ENCODE results near the gene ZXDA. TPM values are rescaled to one million over a fixed set of nuclear protein-coding genes. Genes with fewer than 3 reads are reported as not detected.
"Not testable (repeated sequence)": the region's sequence is repeated elsewhere in the genome, so short reads cannot be mapped to it uniquely, and the experiment has no call there.

The ZXDA gene
- total RNA-seq (10 to 100 TPM; 13.7 to 14.6 TPM), polyA plus RNA-seq (1 to 10 TPM; 1.7 to 3.1 (median 2.3) TPM), total RNA-seq (12.9 to 29.6 (median 21.2) reads per million in 6 experiments)

DNA sequence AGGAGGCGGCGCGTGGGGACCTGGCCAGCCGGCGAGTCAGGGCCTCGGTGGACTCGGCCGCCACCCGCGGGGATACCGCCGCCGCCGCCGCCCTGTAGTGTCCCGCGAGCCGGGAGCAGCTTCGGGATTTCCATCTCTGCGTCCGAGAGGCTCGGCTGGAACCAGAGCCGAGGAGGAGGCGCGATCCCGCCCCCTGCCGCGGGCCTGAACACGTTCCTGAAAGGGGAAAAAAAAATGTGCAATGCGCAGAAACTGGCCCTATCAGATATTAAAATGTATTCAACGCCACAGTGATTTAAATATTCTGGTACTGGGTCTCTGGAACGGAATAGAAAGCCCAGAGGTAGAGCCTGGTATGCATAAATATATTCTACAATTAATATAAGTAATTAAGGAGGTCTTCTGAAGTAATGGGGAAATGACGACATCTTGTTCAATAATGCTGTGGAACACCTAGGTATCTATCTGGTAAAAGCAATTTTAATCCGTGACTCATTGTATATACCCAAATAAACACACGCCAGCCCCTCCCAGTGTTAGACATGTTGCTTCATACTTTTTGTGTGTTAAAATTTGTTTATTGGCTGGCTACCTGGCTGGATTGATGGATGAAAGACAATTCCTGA lies at the start of gene ZXDA:
ZXDA (minus strand) TSS at position 172 of the 626 bp plus-strand sequence; CDS start at position 134, 38 bp downstream.
- Mint-ChIP-seq H3K9me3 (peaks cover 0 to 20% (median 4%) of the 10 kb centered on the region in 9 donors), H3K4me3 (peak within 1 kb of the TSS; percentile 59 to 85 (median 76)), H3K36me3 (peaks cover 4 to 18% (median 12%) of the 10 kb centered on the region in 3 donors), H3K27ac (peak within 1 kb of the TSS; percentile 64 to 98 (median 92)), H3K4me1 (peaks cover 3 to 33% (median 25%) of the 10 kb centered on the region in 4 donors)
- peak in 4 of 10 donors; percentile 35 to 60 (median 48) for DNase-seq
- POLR2A ChIA-PET, H3K27me3 Mint-ChIP-seq: not testable (repeated sequence)
- ATAC-seq, result peak; percentile 68 to 72

DNA sequence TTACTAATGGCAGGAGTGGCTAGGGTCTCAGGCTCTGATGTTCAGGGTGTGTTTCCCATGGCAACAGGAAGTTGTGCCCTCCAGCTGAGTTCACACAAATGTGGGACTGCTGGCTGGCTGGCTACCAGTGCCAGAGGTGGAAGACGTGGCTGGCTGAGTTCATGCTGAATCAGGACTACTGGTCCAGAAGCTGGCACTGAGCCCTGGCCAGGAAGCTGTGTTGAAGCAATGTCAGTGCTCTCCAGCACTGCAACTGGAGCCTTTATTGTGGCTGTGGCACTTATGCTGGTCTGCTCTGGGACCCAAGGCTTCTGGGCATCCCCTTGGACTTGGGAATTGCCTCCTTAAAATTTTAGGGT lies 42.0 kb upstream of the ZXDA start:
- no peak overlapping the region for H3K27ac Mint-ChIP-seq
- H3K9me3 Mint-ChIP-seq, result peaks cover 0 to 29% (median 7%) of the 10 kb centered on the region in 9 donors
- H3K4me3 Mint-ChIP-seq, result no peak overlapping the region
- peaks cover 0 to 13% (median 3%) of the 10 kb centered on the region in 4 donors for H3K4me1 Mint-ChIP-seq
- no peak for DNase-seq
- no peak for ATAC-seq
- POLR2A ChIA-PET, result no interaction called here
- H3K27me3 Mint-ChIP-seq, result peaks cover 0 to 2% (median 0%) of the 10 kb centered on the region in 5 donors
- H3K36me3 Mint-ChIP-seq, result peaks cover 0 to 15% (median 0%) of the 10 kb centered on the region in 3 donors

DNA sequence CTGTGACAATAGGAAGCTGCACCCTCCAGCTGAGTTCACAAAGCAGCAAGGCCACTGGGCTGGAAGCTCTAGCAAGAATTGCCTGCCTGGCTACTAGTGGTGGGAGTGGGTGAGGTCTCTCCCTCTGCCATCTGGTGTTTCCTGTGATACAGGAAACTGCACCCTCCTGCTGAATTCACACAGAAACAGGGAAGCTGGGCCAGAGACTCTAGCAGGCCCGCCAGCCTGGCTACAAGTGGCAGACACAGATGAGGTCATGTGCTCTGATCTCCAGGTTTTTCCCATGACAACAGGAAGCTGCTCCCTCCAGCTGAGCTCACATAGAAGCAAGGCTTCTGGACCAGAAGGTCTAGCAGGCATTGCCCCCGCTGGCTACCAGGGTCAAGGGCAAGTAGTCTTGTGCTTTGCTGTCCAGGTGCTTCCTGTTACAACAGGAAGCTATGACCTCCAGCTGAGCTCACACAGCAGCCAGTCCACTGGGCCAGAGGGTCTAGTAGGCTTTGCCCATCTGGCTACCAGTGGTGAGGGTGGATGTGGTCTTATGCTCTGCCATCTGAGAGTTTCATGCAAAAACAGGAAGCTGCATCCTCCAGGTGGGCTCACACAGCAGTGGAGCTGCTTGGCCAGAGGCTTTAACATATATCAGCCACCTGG lies 41.5 kb upstream of the ZXDA start:
- POLR2A ChIA-PET, result no interaction called here
- H3K4me1 Mint-ChIP-seq, result peaks cover 0 to 13% (median 3%) of the 10 kb centered on the region in 4 donors
- DNase-seq, result no peak
- peaks cover 0 to 2% (median 0%) of the 10 kb centered on the region in 5 donors for H3K27me3 Mint-ChIP-seq
- peak; percentile 20 to 23 for ATAC-seq
- peaks cover 0 to 24% (median 5%) of the 10 kb centered on the region in 9 donors for H3K9me3 Mint-ChIP-seq
- H3K27ac Mint-ChIP-seq, result peak overlapping the region in 1 of 10 donors; percentile 49
- H3K36me3 Mint-ChIP-seq, result peaks cover 0 to 13% (median 0%) of the 10 kb centered on the region in 3 donors
- H3K4me3 Mint-ChIP-seq, result no peak overlapping the region

GRCh38 chrX:57933321-57933720 lies 23.1 kb upstream of the ZXDA start:
- ATAC-seq, result no peak
- no peak for DNase-seq
- POLR2A ChIA-PET, result no interaction called here

GRCh38 chrX:57932266-57932665 lies 22.0 kb upstream of the ZXDA start:
- POLR2A ChIA-PET, result no interaction called here
- Mint-ChIP-seq H3K9me3 (no peaks in the 10 kb centered on the region), H3K4me3 (no peak overlapping the region), H3K4me1 (no peaks in the 10 kb centered on the region), H3K27ac (no peak overlapping the region), H3K27me3 (no peaks in the 10 kb centered on the region), H3K36me3 (no peaks in the 10 kb centered on the region)
- no peak for DNase-seq
- no peak for ATAC-seq

More at GRCh38 chrX:57933321-57933720, 23.1 kb upstream of the ZXDA start:
- no peaks in the 10 kb centered on the region for H3K27me3 Mint-ChIP-seq
- H3K4me1 Mint-ChIP-seq, result no peaks in the 10 kb centered on the region
- no peaks in the 10 kb centered on the region for H3K36me3 Mint-ChIP-seq
- no peaks in the 10 kb centered on the region for H3K9me3 Mint-ChIP-seq
- no peak overlapping the region for H3K27ac Mint-ChIP-seq
- no peak overlapping the region for H3K4me3 Mint-ChIP-seq

DNA sequence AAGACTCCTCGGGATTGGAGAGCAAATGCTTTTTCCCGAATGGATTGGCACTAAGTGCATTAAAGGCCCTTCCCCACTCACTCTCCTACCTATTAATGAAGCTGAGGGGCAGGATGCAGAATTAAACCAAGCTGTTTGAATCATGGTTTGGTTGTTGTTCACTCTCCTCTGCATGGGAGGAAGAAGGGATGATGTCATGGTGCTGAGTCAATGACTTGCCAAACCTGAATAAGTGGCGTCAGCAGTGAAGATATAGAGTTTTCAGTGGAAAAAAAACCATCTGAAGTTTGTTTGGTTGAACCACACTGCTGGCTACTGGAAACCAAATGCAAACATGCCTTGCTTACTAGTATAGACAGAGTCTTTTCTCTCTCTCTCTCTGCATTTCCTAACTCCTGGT lies 19.8 kb upstream of the ZXDA start:
- H3K27me3 Mint-ChIP-seq, result no peaks in the 10 kb centered on the region
- DNase-seq (no peak), ATAC-seq (no peak)
- POLR2A ChIA-PET, result no interaction called here
- no peaks in the 10 kb centered on the region for H3K9me3 Mint-ChIP-seq
- H3K27ac Mint-ChIP-seq, result peak overlapping the region in 1 of 10 donors; percentile 18
- H3K4me3 Mint-ChIP-seq, result no peak overlapping the region
- H3K36me3 Mint-ChIP-seq, result no peaks in the 10 kb centered on the region
- H3K4me1 Mint-ChIP-seq, result no peaks in the 10 kb centered on the region

GRCh38 chrX:57929373-57929772 lies 19.1 kb upstream of the ZXDA start:
- ATAC-seq, result no peak
- Mint-ChIP-seq H3K27me3 (no peaks in the 10 kb centered on the region), H3K4me3 (no peak overlapping the region), H3K9me3 (no peaks in the 10 kb centered on the region), H3K27ac (peak overlapping the region in 1 of 10 donors; percentile 18), H3K4me1 (no peaks in the 10 kb centered on the region), H3K36me3 (no peaks in the 10 kb centered on the region)
- DNase-seq, result no peak
- POLR2A ChIA-PET, result no interaction called here

DNA sequence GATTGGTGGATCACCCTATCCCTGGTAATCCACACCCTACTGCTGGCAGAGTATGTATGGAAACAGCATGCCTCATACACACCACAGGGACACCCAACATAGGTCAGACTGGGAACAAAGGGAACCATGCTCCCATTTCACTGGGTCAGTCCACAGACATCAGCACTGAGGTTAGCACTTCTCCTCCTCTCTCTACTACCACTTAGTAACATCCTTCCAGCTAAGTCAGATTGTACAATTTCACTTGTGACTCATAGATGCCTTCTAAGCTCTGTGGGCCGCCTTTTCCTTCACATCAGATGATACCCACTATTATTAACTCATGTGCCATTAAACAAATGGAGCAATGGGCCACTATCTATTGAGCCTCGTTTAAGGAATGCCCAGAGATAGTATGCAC lies 15.5 kb upstream of the ZXDA start:
- no peaks in the 10 kb centered on the region for H3K27me3 Mint-ChIP-seq
- no peaks in the 10 kb centered on the region for H3K9me3 Mint-ChIP-seq
- H3K4me3 Mint-ChIP-seq, result no peak overlapping the region
- no peak for DNase-seq
- no peaks in the 10 kb centered on the region for H3K36me3 Mint-ChIP-seq
- POLR2A ChIA-PET, result no interaction called here
- no peak for ATAC-seq
- no peaks in the 10 kb centered on the region for H3K4me1 Mint-ChIP-seq
- H3K27ac Mint-ChIP-seq, result no peak overlapping the region

GRCh38 chrX:57918750-57919436 lies 8.6 kb upstream of the ZXDA start:
- POLR2A ChIA-PET, result no interaction called here
- peak in 4 of 10 donors; percentile 29 to 38 (median 30) for DNase-seq
- Mint-ChIP-seq H3K4me1 (no peaks in the 10 kb centered on the region), H3K27ac (peak overlapping the region in 1 of 10 donors; percentile 24), H3K27me3 (no peaks in the 10 kb centered on the region), H3K36me3 (no peaks in the 10 kb centered on the region), H3K4me3 (no peak overlapping the region), H3K9me3 (no peaks in the 10 kb centered on the region)
- no peak for ATAC-seq

DNA sequence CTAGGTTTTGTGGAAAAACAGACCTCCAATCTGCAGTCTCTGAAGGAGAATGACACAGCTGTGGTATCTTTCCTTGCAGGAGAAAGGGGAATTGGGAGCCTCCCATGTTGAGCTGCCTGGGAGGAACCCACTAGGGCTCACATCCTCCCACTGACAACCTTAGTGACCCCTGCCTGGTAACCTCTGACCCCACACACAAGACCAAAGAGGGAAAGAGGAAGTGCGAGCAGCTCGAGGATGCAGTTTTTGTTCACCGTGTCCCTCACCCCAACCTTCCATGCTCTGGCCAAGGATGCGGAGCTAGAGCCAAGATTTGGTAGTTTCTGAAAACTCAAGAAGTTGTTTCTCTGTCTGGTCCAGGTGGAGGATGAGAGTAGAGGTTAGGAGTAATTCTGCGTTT lies 5.4 kb upstream of the ZXDA start:
- peaks cover 0 to 12% (median 9%) of the 10 kb centered on the region in 4 donors for H3K4me1 Mint-ChIP-seq
- ATAC-seq (no peak), DNase-seq (no peak)
- H3K9me3 Mint-ChIP-seq, result peaks cover 0 to 2% (median 0%) of the 10 kb centered on the region in 9 donors
- H3K4me3 Mint-ChIP-seq, result no peak overlapping the region
- H3K36me3 Mint-ChIP-seq, result no peaks in the 10 kb centered on the region
- H3K27ac Mint-ChIP-seq, result no peak overlapping the region
- POLR2A ChIA-PET, result no interaction called here
- H3K27me3 Mint-ChIP-seq, result no peaks in the 10 kb centered on the region

DNA sequence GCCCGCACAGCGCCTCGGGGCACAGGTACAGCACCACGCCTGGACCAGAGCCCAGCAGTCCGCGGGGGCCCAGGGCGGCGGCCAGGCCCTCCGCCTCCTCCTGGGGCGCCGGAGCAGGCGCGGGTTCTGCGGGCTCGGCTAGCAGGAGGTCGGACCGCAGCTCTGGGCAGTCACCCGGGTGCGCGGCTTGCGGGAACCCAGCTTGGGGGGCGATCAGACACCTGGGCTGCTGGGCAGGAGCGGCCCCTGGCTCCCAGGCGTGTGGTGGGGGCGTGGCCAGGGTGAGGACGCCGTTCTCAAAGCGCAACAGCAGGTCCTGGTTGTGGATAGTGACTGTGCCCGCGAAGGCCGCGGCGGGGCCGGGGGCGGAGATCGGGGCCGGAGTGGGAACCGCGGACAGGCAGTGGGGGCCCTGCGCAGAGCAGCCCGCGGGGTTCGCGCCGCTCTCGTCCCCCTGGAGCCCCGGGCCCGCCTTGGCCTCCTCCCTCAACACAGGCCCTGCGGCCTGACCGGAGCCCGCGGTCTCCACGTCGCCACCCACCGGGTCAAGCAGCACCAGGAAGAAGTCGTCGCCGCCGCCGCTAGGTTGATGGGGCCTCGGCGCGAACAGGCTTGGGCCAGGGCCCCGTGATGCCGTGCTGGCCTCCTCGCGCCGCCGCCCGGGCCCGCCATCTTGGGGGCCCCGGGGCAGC lies 517 bp downstream of the ZXDA start:
- H3K27me3 Mint-ChIP-seq, POLR2A ChIA-PET: not testable (repeated sequence)
- ATAC-seq (peak; percentile 78 to 82), DNase-seq (peak in 8 of 10 donors; percentile 9 to 68 (median 42))
- peaks cover 0 to 20% (median 4%) of the 10 kb centered on the region in 9 donors for H3K9me3 Mint-ChIP-seq
- H3K4me1 Mint-ChIP-seq, result peaks cover 3 to 39% (median 27%) of the 10 kb centered on the region in 4 donors
- H3K27ac Mint-ChIP-seq, result peak overlapping the region in 5 of 10 donors; percentile 56 to 82 (median 64)
- peaks cover 4 to 23% (median 12%) of the 10 kb centered on the region in 3 donors for H3K36me3 Mint-ChIP-seq
- peak overlapping the region in 9 of 10 donors; percentile 13 to 75 (median 52) for H3K4me3 Mint-ChIP-seq

DNA sequence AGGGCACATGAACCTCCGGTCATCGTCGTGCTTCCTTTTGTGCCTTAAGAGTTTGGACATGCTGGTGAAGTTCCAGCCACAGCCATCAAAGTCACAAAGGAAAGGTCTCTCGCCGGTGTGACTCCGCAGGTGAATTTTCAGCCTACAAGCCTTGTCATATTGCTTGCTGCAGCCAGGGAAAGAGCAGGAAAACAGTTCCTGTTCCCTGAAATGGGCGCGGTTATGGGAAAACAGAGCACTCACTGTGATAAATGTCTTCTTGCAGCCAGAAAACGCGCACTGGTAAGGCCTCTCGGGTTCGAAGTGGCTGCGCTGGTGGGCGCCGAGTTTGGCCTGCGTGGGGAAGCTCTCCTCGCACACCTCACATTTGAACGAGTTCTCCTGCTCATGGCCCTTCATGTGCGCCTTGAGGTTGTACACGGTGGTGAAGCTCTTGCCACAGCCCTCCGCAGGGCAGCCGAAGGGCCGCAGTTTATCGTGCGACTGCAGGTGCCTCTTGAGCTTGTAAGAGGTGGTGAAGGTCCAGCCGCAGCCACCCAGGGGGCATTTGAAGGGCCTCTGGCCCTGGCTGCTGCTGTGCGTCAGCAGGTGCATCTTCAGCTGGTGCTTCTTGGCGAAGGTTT lies 1.2 kb downstream of the ZXDA start:
- peaks cover 4 to 23% (median 12%) of the 10 kb centered on the region in 3 donors for H3K36me3 Mint-ChIP-seq
- H3K4me1 Mint-ChIP-seq, result peaks cover 3 to 39% (median 27%) of the 10 kb centered on the region in 4 donors
- H3K27me3 Mint-ChIP-seq, DNase-seq, POLR2A ChIA-PET: not testable (repeated sequence)
- peak in 1 of 2 donors; percentile 16 for ATAC-seq
- peaks cover 0 to 20% (median 4%) of the 10 kb centered on the region in 9 donors for H3K9me3 Mint-ChIP-seq
- H3K4me3 Mint-ChIP-seq, result peak overlapping the region in 9 of 10 donors; percentile 36 to 71 (median 53)
- peak overlapping the region in 4 of 10 donors; percentile 11 to 82 (median 72) for H3K27ac Mint-ChIP-seq

Data from naive thymus-derived CD8-positive, alpha-beta T cell (primary cell).